D341Med (cell line): ENCODE measurements around the gene MS4A4E.
"Not testable (repeated sequence)": the region's sequence is repeated elsewhere in the genome, so short reads cannot be mapped to it uniquely, and the experiment has no call there.

ENCODE experiments used
- DNase-seq: peaks from one replicate; pipeline ENCODE4 v3.0.0; 2012; ENCODE audit warnings: low spot score

MS4A4E gene

DNA sequence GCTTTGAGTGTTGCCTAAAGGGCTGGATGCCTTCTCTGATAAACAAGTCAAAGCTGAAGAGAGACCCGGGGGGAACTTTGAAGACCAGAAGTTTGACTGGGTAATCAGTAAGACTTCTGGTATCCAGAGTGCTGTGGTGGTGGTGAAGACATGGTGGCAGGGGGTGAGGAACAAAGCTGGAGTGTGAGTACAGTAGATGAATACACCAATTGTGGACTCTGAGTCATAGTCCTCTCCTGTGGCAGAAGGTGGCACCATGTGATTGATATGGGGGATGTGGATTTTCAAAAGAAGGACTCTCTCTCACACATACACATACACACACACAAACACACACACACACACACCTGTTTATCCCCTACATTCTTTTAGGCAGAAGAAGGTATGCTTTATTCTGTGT lies 72.4 kb downstream of the MS4A4E start:
- DNase-seq: no peak

DNA sequence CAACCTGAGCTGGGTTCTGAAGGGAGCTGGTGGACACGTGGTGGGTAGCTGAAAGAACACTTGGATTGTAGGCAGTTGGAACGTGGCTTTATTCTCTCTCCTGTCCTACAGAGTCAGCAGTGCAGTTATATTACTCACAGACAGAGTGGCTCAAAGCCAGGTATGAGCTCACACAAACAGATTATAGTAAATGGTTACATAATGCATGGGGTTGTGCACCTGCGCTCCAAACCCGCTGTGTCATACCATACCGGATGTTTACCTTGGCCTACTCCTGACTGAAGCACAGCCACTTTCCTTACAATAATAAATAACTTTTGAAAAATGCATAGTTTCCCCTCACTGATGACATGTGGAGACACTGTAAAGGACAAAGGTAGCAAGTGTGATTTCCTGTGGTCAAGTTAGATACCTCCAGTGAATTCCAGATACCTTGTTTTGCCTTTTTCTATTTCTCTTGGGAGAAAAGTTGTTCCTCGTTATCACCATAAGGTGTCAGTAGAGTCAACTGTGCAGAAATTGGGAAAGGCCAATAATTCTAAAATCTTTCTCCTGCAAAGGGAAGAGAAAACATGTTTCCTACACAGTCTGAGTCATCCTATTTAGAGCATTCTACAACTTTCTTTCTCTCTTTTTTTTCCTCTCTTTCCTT lies 73.5 kb downstream of the MS4A4E start:
- no peak for DNase-seq

DNA sequence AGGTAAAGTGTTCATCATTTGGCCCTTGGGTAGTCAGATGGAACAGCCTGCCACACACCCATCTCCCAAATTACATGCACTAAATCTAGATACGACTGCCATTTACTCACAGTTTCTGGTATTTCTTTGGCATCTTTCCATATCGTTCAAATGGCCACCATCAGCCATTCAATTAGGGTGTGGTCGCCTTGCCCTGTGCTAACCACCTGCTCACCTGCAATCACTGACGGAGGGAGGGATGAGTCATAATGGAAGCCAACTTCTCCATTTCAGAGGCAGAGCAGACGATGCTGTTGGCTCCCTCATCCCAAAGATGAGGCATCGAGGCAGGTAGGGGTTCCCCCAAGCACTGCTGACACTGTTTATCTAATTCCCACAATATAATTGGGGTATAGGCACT lies 74.6 kb downstream of the MS4A4E start:
- DNase-seq: no peak

DNA sequence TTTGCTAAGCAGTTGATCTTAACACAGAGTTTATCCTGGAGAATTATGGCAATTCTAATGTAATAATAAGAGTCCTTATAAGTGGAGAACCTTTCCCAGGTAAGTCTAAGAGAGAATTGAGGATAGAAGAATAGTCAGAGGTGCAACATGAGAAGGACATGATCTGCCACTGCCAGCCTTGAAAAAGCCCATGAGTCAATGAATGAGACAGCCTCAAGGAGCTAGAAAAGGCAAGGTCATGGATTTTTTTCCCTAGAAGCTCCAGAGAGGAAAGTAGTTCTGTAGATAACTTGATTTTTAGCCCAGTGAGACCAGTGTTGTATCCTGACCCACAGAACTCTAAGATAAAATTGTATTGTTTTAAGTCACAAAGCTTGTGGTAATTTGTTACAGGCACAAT lies 77.0 kb downstream of the MS4A4E start:
- no peak for DNase-seq

DNA sequence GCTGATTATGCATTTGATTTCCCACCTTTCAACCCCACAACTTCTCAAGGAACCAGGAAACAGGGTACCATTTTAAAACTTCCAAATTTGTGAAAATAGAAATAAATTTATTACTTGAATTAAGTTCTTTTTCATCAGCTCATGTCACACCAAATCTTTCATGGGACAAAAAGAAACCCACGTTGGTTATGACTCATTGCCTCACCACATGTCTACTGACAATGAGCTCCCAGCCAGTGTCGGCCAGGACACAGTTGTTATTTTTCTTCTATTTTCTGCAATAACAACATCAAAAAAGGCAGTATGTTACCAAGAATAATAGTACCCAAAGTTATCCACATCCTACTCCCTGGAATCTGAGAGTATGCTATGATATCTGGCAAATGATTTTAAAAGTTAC lies 77.4 kb downstream of the MS4A4E start:
- no peak for DNase-seq

DNA sequence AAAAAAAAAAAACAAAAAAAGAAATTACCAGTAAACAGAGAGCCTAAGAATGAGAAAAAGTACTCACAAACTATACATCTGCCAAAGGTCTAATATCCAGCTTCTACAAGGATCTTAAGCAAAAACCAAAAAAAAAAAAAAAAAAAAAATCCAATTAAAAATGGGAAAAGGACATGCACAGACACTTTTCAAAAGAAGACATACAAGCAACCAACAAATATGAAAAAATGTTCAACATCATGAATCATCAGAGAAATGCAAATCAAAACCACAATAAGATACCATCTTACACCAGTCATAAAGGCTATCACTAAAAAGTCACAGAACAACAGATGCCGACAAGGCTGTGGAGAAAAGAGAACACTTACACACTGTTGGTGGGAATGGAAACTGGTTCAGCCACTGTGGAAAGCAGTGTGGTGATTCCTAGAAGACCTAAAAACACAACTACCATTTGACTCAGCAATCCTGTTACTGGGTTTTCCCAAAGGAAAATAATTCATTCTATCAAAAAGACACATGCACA lies 78.3 kb downstream of the MS4A4E start:
- DNase-seq: no peak

DNA sequence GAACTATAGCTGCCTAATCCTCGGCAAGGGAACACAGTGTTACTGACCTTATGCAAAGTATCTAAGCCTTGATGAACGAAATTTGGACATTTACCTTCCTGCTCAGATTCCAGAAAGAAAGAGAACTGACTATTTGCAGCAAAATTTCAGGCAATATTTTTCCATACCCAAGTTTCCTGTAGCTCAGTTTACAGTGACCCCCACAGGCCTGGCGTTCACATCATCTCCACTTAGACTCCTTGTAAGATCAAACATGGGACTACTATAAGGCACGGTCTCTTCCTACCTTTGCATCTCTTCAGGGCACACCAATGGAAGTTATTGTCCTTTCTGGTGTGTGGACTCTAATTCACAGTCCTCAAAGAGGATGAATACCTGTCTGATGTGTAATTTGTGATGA lies 81.2 kb downstream of the MS4A4E start:
- DNase-seq: no peak

DNA sequence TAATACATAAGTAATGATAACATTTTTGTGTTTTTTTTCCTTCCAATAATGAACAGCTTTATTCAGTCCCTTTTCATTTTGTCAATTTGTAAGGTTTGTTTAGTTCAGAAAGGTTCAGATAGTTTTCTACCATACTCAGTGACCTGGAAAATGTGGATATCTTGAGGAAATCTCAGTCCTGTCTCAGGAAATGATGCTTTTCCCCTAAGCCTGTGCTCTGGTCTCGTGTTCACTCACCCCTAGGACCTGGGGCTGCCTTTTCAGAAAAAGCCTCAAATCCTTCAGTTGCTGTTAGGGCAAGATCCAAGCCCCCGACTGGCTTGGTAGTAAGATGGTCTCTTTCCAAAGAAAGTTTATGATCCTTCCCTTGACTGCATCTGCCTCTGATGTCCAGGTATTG lies 81.8 kb downstream of the MS4A4E start:
- DNase-seq: no peak

DNA sequence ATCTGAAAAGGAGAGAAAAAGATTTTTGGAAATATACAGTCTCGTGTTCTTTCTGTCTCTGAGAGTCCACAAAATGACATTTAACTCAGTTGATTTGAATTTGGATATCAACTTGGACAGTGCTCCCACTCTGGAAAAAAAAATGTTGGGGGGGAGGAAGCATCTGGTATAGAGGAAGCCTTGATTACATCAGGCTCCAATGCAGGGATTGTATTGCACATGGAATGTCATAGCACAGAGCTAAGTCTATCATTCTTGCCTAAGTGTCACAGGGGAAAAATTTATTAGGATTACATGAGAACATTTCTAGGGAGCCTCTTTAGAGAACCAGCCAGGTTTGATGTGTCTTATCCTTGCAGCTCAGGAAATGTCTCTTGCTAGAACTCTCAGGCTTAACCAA lies 83.1 kb downstream of the MS4A4E start:
- no peak for DNase-seq

DNA sequence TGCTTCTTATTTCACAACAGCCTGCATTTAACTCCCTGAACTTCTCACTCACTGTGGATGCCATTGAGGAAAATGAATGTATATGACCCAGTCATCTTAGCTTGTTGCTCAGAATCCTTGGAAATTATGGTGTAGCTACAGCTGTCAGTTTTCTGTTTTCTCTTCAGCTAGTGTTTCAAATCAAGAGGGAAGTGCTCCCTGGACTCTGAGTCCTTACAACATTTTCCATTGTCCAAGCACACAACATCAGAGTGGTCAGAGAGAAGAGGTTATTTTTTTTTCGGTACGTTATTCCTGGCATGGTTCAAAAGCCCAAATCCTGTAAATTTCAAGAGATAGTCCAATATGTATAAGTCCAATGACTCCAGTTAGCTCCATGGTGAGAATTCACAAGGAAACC lies 83.7 kb downstream of the MS4A4E start:
- no peak for DNase-seq

DNA sequence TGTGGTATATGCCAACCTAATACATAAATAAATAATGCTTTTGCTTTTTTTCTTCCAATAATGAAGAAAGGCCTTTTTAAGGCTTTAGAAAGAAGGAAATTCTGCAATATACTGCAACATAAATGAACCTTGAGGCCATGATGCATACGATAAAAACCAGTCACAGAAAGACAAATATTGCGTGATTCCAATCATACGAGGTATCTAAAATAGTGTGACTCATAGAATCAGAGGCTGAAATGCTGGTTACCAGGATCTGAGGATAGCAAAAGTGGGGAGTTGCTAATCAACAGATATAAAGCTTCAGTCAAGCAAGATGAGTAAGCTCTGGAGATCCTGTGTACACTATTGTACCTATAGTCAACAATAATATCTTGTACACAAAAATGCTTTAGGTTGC lies 84.3 kb downstream of the MS4A4E start:
- DNase-seq: no peak

DNA sequence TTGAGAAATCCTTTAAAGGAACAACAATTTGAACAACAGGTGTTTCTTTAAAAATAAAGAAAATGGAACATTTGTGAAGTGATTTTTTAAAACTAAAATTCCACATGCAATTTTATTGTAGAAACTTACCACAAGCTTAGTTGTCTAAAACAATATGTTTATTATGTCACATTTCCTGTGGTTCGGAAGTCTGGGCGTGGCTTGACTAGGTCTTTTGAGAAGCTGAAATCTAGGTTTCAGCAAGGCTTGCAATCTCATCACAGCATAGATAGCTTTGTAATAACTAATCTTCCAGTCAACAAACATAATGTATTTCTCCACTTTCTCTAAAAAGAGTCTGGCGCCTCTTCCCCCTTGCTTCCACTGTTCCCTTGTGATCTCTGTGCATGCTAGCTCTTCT lies 87.0 kb downstream of the MS4A4E start:
- DNase-seq: no peak

DNA sequence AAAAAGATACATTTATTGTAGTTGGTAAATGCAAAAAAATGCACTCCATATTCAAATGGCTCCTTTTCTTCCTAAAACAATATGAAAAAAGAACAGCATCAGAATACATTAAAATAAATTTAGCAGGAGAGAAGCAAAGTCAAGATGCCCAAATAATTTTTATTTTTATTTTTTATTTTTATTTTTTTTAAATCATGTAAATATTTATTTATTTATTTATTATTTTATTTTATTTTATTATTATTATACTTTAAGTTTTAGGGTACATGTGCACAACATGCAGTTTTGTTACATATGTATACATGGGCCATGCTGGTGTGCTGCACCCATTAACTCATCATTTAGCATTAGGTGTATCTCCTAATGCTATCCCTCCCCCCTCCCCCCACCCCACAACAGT lies 90.2 kb downstream of the MS4A4E start:
- not testable (repeated sequence) for DNase-seq

DNA sequence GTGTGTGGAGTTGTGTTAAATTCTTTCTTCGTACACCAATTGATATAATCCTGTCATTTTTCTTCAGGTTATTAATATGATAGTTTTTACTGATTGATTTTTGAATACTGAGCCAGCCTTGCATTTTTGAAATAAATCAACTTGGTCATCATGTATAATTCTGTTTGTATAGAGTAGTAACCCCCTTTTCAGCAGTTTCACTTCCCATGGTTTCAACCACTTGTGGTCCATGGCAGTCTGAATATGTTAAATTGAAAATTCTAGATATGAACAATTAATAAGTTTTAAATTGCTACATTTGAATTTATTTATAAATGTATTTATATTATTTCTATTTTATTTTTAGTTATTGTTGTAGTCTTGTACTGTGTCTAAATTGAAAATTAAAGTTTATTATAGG lies 92.7 kb downstream of the MS4A4E start:
- no peak for DNase-seq
